ES-I3 (cell line): ENCODE data around the gene DSCAM.

Source experiments
- H3K36me3 ChIP-seq: 2 replicates; pipeline ENCODE4 v1.6.1; 2013; ENCODE audit warnings: mild to moderate bottlenecking, low read length, control low read depth, moderate library complexity; ENCODE audit not compliant: insufficient read depth
- H3K4me1 ChIP-seq: 2 replicates; pipeline ENCODE4 v1.6.1; 2013; ENCODE audit warnings: mild to moderate bottlenecking, control low read depth, low read length; ENCODE audit not compliant: insufficient read depth
- H3K9ac ChIP-seq: 2 replicates; pipeline ENCODE4 v1.6.1; 2013; ENCODE audit warnings: low read depth, mild to moderate bottlenecking, low read length, moderate library complexity
- H3K9me3 ChIP-seq: 2 replicates; pipeline ENCODE4 v1.6.1; 2013; ENCODE audit warnings: mild to moderate bottlenecking, low read length, moderate library complexity; ENCODE audit not compliant: control insufficient read depth, insufficient read depth

DSCAM gene

GRCh38 chr21:40768056-40768455 is 78.9 kb downstream of the DSCAM start:
- Histone ChIP-seq H3K9ac (no peak overlapping the region), H3K4me1 (no peaks in the 10 kb centered on the region), H3K9me3 (no peaks in the 10 kb centered on the region), H3K36me3 (no peaks in the 10 kb centered on the region)

GRCh38 chr21:40766381-40766780 is 80.6 kb downstream of the DSCAM start:
- H3K9me3 ChIP-seq = no peaks in the 10 kb centered on the region
- H3K4me1 ChIP-seq = no peaks in the 10 kb centered on the region
- no peak overlapping the region for H3K9ac ChIP-seq
- H3K36me3 ChIP-seq = no peaks in the 10 kb centered on the region

GRCh38 chr21:40765811-40766210 is 81.1 kb downstream of the DSCAM start:
- Histone ChIP-seq H3K9me3 (no peaks in the 10 kb centered on the region), H3K9ac (no peak overlapping the region), H3K36me3 (no peaks in the 10 kb centered on the region), H3K4me1 (no peaks in the 10 kb centered on the region)

DNA sequence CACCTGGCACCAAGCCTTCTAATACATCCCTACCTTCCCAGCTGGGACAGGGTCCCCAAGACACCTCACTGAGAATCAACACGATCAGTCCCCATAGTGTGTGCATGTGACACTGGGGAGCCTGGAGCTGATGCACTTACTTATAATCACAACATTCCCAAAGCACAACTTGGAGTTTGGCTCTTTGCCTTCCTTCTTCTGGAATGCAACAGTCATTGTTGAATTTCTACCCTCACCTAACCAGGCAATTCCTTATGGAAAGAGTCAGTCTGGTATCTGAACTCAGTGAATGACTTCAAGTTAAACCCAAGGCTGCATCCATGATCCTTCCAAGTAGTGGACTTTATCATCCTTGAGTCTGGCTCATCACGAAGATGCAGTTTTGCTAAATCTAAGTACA is 86.1 kb downstream of the DSCAM start:
- H3K9me3 ChIP-seq = no peaks in the 10 kb centered on the region
- no peaks in the 10 kb centered on the region for H3K36me3 ChIP-seq
- no peaks in the 10 kb centered on the region for H3K4me1 ChIP-seq
- H3K9ac ChIP-seq = no peak overlapping the region

DNA sequence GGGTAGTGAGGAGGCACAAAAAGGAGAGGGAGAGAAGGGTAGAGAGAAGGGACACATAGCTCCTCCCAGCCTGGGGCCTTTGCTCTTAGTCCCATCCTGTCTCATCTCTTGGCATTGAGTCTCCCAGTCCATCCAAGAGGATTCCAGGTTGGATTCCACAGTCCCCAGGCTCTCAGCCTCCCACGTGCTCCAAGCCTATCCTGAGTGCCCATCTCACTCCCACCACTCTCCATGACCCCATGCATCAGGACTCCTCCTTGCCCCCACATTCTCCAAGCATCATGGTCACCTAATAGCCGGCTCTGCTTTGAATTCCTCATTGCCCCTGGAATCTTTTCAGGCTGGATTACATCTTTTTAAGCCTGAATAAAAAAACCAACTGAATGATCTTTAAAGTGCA is 87.9 kb downstream of the DSCAM start:
- Histone ChIP-seq H3K36me3 (no peaks in the 10 kb centered on the region), H3K9ac (no peak overlapping the region), H3K9me3 (no peaks in the 10 kb centered on the region), H3K4me1 (no peaks in the 10 kb centered on the region)

DNA sequence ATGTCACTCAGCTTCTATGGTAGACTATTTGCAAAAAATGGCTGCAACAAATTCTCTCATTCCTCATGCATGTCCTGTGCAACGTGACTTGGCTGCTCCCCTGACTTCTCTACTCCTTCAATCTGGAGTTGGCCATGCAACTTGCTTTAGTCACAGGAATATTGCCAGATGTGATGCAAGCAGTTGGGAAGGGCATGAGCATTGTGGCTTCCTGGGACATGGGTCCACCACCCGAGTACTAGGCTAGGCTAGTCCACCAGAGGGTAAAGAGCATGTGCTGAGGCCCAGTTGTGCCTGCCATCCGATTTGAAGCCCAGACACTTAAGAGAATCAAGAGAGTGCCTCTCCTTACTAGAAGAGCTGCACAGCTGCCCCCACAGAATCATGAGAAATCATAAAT is 89.6 kb downstream of the DSCAM start:
- H3K9me3 ChIP-seq = no peaks in the 10 kb centered on the region
- H3K4me1 ChIP-seq = peaks cover under 1% of the 10 kb centered on the region; the same call in 1 of the 2 replicates
- H3K9ac ChIP-seq = no peak overlapping the region
- no peaks in the 10 kb centered on the region for H3K36me3 ChIP-seq

DNA sequence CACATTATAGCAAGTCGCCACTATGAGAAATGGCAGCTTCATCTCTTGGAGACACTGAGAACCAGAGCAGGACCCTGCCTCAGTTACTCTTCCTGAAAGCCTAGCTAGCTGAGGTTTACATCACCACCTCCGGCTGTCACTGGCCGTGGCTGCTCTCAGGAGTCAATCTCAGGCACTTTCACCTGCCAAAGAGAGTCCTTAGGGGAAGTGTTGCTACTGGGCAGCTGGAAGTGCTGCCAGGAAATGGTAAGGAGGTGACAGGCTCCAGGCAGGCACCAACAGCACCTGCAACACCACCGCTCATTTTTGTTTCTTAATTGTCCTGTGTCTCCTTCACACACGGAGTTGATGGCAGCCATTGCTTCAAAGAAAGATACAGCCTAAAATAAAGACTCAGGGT is 92.5 kb downstream of the DSCAM start:
- Histone ChIP-seq H3K36me3 (no peaks in the 10 kb centered on the region), H3K9ac (no peak overlapping the region), H3K4me1 (peaks cover 7% of the 10 kb centered on the region; the same call in 1 of the 2 replicates), H3K9me3 (no peaks in the 10 kb centered on the region)

- Histone ChIP-seq H3K9ac (no peak overlapping the region), H3K36me3 (no peaks in the 10 kb centered on the region)
Observed at GRCh38 chr21:40753756-40754155, 93.2 kb downstream of the DSCAM start.

GRCh38 chr21:40752125-40752524 is 94.8 kb downstream of the DSCAM start:
- Histone ChIP-seq H3K9me3 (no peaks in the 10 kb centered on the region), H3K36me3 (no peaks in the 10 kb centered on the region), H3K4me1 (peaks cover 7% of the 10 kb centered on the region; the same call in 1 of the 2 replicates), H3K9ac (no peak overlapping the region)

More at GRCh38 chr21:40753756-40754155, 93.2 kb downstream of the DSCAM start:
- no peaks in the 10 kb centered on the region for H3K9me3 ChIP-seq
- H3K4me1 ChIP-seq = peaks cover 7% of the 10 kb centered on the region; the same call in 1 of the 2 replicates

- Histone ChIP-seq H3K9ac (no peak overlapping the region), H3K4me1 (peaks cover 7% of the 10 kb centered on the region; the same call in 1 of the 2 replicates), H3K36me3 (no peaks in the 10 kb centered on the region), H3K9me3 (no peaks in the 10 kb centered on the region)
Observed at GRCh38 chr21:40751221-40751620, 95.7 kb downstream of the DSCAM start.

DNA sequence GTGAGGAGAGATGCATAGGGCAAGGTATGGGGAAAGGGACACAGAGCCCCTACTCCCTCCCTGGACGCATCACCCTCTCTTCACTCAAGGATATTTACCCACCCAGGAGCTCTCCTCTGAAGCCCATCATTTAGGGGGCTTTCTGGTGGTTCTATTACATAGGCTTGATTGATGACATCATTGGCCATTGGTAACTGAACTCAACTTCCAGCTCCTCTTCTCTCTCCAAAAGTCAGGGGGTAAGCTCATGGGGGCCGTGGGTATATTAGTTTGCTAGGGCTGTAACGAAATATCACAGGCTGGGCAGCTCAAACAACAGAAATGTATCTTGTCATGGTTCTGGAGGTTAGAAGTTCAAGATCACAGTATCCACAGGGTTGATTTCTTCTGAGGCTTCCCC is 110.8 kb downstream of the DSCAM start:
- no peak overlapping the region for H3K9ac ChIP-seq
- H3K36me3 ChIP-seq = no peaks in the 10 kb centered on the region
- H3K9me3 ChIP-seq = no peaks in the 10 kb centered on the region
- H3K4me1 ChIP-seq = no peaks in the 10 kb centered on the region

GRCh38 chr21:40733024-40733397 is 113.9 kb downstream of the DSCAM start:
- H3K9me3 ChIP-seq = no peaks in the 10 kb centered on the region
- H3K4me1 ChIP-seq = no peaks in the 10 kb centered on the region
- no peaks in the 10 kb centered on the region for H3K36me3 ChIP-seq
- no peak overlapping the region for H3K9ac ChIP-seq

- Histone ChIP-seq H3K36me3 (no peaks in the 10 kb centered on the region), H3K9me3 (no peaks in the 10 kb centered on the region), H3K9ac (no peak overlapping the region), H3K4me1 (no peaks in the 10 kb centered on the region)
Observed at GRCh38 chr21:40732253-40733023, 114.5 kb downstream of the DSCAM start.

DNA sequence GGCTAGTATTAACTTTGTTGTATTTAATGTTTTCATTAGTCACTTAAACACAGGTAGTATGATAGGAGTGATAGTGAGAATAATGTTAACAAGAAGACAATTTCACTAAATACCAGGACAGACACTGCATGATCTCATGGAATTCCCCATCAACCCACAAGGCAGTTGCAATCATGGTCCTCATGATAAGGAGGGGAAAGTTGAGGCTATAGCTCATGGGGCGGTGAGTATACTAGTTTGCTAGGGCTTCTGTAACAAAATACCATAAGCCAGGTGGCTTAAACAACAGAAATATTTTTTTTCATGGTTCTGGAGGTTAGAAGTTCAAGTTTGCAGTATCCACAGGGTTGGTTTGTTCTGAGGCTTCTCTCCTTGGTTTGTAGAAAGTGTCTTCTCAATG is 115.8 kb downstream of the DSCAM start:
- Histone ChIP-seq H3K4me1 (no peaks in the 10 kb centered on the region), H3K9ac (no peak overlapping the region), H3K9me3 (no peaks in the 10 kb centered on the region), H3K36me3 (no peaks in the 10 kb centered on the region)

DNA sequence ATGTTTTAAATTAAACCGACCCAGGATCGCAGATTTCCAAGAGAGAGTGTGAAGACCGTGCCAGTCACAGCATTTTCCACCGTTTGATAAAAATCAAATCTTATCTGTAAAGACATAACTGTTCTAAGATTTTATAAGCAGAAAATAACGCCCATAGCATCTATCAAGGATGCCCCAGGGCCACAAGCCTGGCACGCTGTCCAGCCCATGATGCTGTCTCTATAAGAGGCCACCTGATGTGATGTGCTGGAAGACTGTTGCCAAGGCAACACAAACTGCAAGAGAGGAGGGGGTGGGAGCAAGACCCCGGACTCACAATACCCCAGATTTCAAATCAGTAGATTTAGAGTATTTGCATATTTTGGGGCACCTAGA is 116.5 kb downstream of the DSCAM start:
- H3K4me1 ChIP-seq = no peaks in the 10 kb centered on the region
- H3K9ac ChIP-seq = no peak overlapping the region
- H3K9me3 ChIP-seq = no peaks in the 10 kb centered on the region
- H3K36me3 ChIP-seq = no peaks in the 10 kb centered on the region
